Hepatocyte (in vitro differentiated cells): ENCODE data around the gene ZNF462. TPM values are rescaled to one million over a fixed set of nuclear protein-coding genes. Genes with fewer than 3 reads are reported as not detected.

Experiments
- DNase-seq: peaks from one replicate; pipeline ENCODE4 v3.0.0-alpha.2; 2016; ENCODE audit warnings: low spot score
- H2AFZ ChIP-seq: fragments of 200-600 bp; sonication (generic); 2 replicates; pipeline ENCODE4 v1.6.0; 2016; ENCODE audit warnings: antibody characterized with exemption, mild to moderate bottlenecking
- H3K27ac ChIP-seq: fragments of 200-600 bp; sonication (generic); 2 replicates; pipeline ENCODE4 v1.5.1; 2016; ENCODE audit warnings: mild to moderate bottlenecking
- H3K27me3 ChIP-seq: fragments of 200-600 bp; sonication (generic); 2 replicates; pipeline ENCODE4 v1.6.1; 2016
- H3K36me3 ChIP-seq: fragments of 200-600 bp; sonication (generic); replicated peaks from 2 replicates; pipeline ENCODE4 v1.5.1; 2016; ENCODE audit warnings: low read depth; ENCODE audit not compliant: insufficient read depth
- H3K4me1 ChIP-seq: fragments of 200-600 bp; sonication (generic); 2 replicates; pipeline ENCODE4 v1.5.1; 2016; ENCODE audit warnings: mild to moderate bottlenecking, moderate library complexity; ENCODE audit not compliant: insufficient read depth
- H3K4me2 ChIP-seq: fragments of 200-600 bp; sonication (generic); 2 replicates; pipeline ENCODE4 v1.6.0; 2016
- H3K4me3 ChIP-seq: fragments of 200-600 bp; sonication (generic); 2 replicates; pipeline ENCODE4 v1.5.1; 2016; ENCODE audit warnings: mild to moderate bottlenecking
- H3K79me2 ChIP-seq: fragments of 200-600 bp; sonication (generic); 2 replicates; pipeline ENCODE4 v1.6.0; 2017; ENCODE audit warnings: mild to moderate bottlenecking
- H3K9me2 ChIP-seq: fragments of 200-600 bp; sonication (generic); replicated peaks from 2 replicates; pipeline ENCODE4 v1.6.0; 2017; ENCODE audit warnings: mild to moderate bottlenecking; ENCODE audit not compliant: insufficient read depth
- H3K9me3 ChIP-seq: fragments of 200-600 bp; sonication (generic); 2 replicates; pipeline ENCODE4 v1.5.1; 2016; ENCODE audit warnings: low read depth, mild to moderate bottlenecking
- H4K20me1 ChIP-seq: fragments of 200-600 bp; sonication (generic); 2 replicates; pipeline ENCODE4 v1.6.0; 2016; ENCODE audit warnings: mild to moderate bottlenecking; ENCODE audit not compliant: insufficient read depth, poor library complexity, severe bottlenecking
- CTCF ChIP-seq: fragments of 200-600 bp; sonication (generic); IDR thresholded peaks from 2 replicates; pipeline ENCODE4 v1.5.1; 2016; ENCODE audit warnings: antibody characterized with exemption, mild to moderate bottlenecking; ENCODE audit not compliant: poor library complexity
- EZH2 ChIP-seq: fragments of 200-600 bp; sonication (generic); IDR thresholded peaks from 2 replicates; pipeline ENCODE4 v1.6.1; 2016; ENCODE audit warnings: antibody characterized with exemption, mild to moderate bottlenecking, borderline replicate concordance
- EZH2phosphoT487 ChIP-seq: fragments of 200-600 bp; sonication (generic); IDR thresholded peaks from one replicate; pipeline ENCODE4 v1.6.1; 2018; ENCODE audit warnings: antibody characterized with exemption, mild to moderate bottlenecking, low read depth, moderate library complexity; ENCODE audit not compliant: unreplicated experiment, severe bottlenecking
- WGBS: methylation state at CpG from one replicate; pipeline ENCODE4 v1.1.6; 2016; ENCODE audit warnings: low lambda C conversion rate; ENCODE audit errors: missing lambda C conversion rate; 5-methylcytosine and 5-hydroxymethylcytosine counted together
- polyA plus RNA-seq: library from polyadenylated mRNA; unstranded; fragments of >200 nt; fragmentation: Nextera tagmentation; extraction: Ambion mirVana; gene quantifications from 2 replicates; pipeline ENCODE4 v1.2.1, GENCODE V29; 2016
- total RNA-seq: library from RNA; depleted of rRNA; stranded (reverse); fragments of >200 nt; gene quantifications from 2 replicates; pipeline ENCODE4 v1.2.3, GENCODE V29; 2014

Gene ZNF462
- total and polyA plus RNA-seq, 2 experiments from 2014 or later, result 7.8 to 27.5 TPM

- Histone ChIP-seq H3K36me3 (no peaks in the 10 kb centered on the region), H3K4me3 (no peak overlapping the region), H3K27ac (no peak overlapping the region), H3K27me3 (no peaks in the 10 kb centered on the region), H3K4me2 (no peak overlapping the region), H3K79me2 (peaks cover 89% of the 10 kb centered on the region), H2AFZ (no peak overlapping the region), H3K4me1 (peaks cover 40% of the 10 kb centered on the region), H3K9me2 (no peaks in the 10 kb centered on the region), H3K9me3 (no peaks in the 10 kb centered on the region), H4K20me1 (no peaks in the 10 kb centered on the region)
- TF ChIP-seq EZH2 (no peak), CTCF (no peak), EZH2phosphoT487 (no peak)
- 75% methylated on average over 5 of the region's 5 CpGs for WGBS
- DNase-seq, result no peak
Observed at GRCh38 chr9:106891286-106891685, 28.3 kb downstream of the ZNF462 start.

GRCh38 chr9:106892632-106893031, 29.7 kb downstream of the ZNF462 start:
- Histone ChIP-seq H3K27ac (peak overlapping the region; percentile 84), H3K9me3 (no peaks in the 10 kb centered on the region), H3K9me2 (no peaks in the 10 kb centered on the region), H3K27me3 (no peaks in the 10 kb centered on the region), H4K20me1 (no peaks in the 10 kb centered on the region), H3K79me2 (peaks cover 84% of the 10 kb centered on the region), H3K4me2 (peak overlapping the region; percentile 26), H2AFZ (no peak overlapping the region), H3K4me1 (peaks cover 33% of the 10 kb centered on the region), H3K4me3 (no peak overlapping the region), H3K36me3 (no peaks in the 10 kb centered on the region)
- DNase-seq, result peak; percentile 89
- TF ChIP-seq EZH2 (no peak), EZH2phosphoT487 (no peak)
- WGBS, result 59% methylated on average over 4 of the region's 4 CpGs

- Histone ChIP-seq H3K79me2 (peaks cover 86% of the 10 kb centered on the region), H2AFZ (no peak overlapping the region), H3K27ac (peak overlapping the region; percentile 84), H3K4me2 (peak overlapping the region; percentile 26), H4K20me1 (no peaks in the 10 kb centered on the region), H3K9me2 (no peaks in the 10 kb centered on the region), H3K4me3 (no peak overlapping the region), H3K27me3 (no peaks in the 10 kb centered on the region), H3K9me3 (no peaks in the 10 kb centered on the region), H3K4me1 (peaks cover 33% of the 10 kb centered on the region), H3K36me3 (no peaks in the 10 kb centered on the region)
- 58% methylated on average over 1 of the region's 1 CpG for WGBS
- TF ChIP-seq EZH2phosphoT487 (no peak), CTCF (no peak), EZH2 (no peak)
- no peak for DNase-seq
Observed at GRCh38 chr9:106893088-106893487, 30.1 kb downstream of the ZNF462 start.

GRCh38 chr9:106896695-106897094, 33.7 kb downstream of the ZNF462 start:
- no peaks in the 10 kb centered on the region for H4K20me1 ChIP-seq
- peaks cover 13% of the 10 kb centered on the region for H3K9me3 ChIP-seq
- no peak overlapping the region for H3K4me3 ChIP-seq
- no peak for DNase-seq
- peaks cover 87% of the 10 kb centered on the region for H3K79me2 ChIP-seq
- no peak overlapping the region for H3K4me2 ChIP-seq
- peak overlapping the region; percentile 16 for H3K27ac ChIP-seq
- H3K4me1 ChIP-seq, result peaks cover 15% of the 10 kb centered on the region
- no peaks in the 10 kb centered on the region for H3K27me3 ChIP-seq
- no peaks in the 10 kb centered on the region for H3K36me3 ChIP-seq
- TF ChIP-seq EZH2 (no peak), CTCF (no peak), EZH2phosphoT487 (no peak)
- no peaks in the 10 kb centered on the region for H3K9me2 ChIP-seq
- H2AFZ ChIP-seq, result no peak overlapping the region
- 82% methylated on average over 1 of the region's 1 CpG for WGBS
